K562 (cell line): ENCODE data around the gene POLD4. TPM values are rescaled to one million over a fixed set of nuclear protein-coding genes. Genes with fewer than 3 reads are reported as not detected.

Experiments used
- ARID2 ChIP-seq: fragments of 450-650 bp; IDR thresholded peaks from 2 replicates; pipeline ENCODE4 v1.6.1; 2017; ENCODE audit warnings: antibody characterized with exemption, mild to moderate bottlenecking
- ARID4B ChIP-seq: sonication (generic); formaldehyde crosslinking; IDR thresholded peaks from 2 replicates; pipeline ENCODE4 v1.8.0; 2022; ENCODE audit warnings: mild to moderate bottlenecking, missing genetic modification reagents
- BRD9 ChIP-seq: fragments of 450-650 bp; IDR thresholded peaks from 2 replicates; pipeline ENCODE4 v1.6.1; 2018; ENCODE audit warnings: low read depth; ENCODE audit not compliant: partially characterized antibody
- CHCHD3 ChIP-seq: fragments of 250-450 bp; sonication (Bioruptor Pico); IDR thresholded peaks from 2 replicates; pipeline ENCODE4 v2.1.2; 2022; ENCODE audit warnings: mild to moderate bottlenecking
- ELF2 ChIP-seq: fragments of 250-450 bp; sonication (Bioruptor Pico); IDR thresholded peaks from 2 replicates; pipeline ENCODE4 v1.5.0; 2021; ENCODE audit warnings: mild to moderate bottlenecking
- GATA2 ChIP-seq: sonication (generic); formaldehyde crosslinking; IDR thresholded peaks from 2 replicates; pipeline ENCODE4 v1.4.0; 2020; ENCODE audit warnings: mild to moderate bottlenecking, missing genetic modification reagents
- GTF2E2 ChIP-seq: fragments of 200-800 bp; sonication (Bioruptor generic); IDR thresholded peaks from 2 replicates; pipeline ENCODE4 v1.6.1; 2016; ENCODE audit warnings: missing genetic modification characterization, missing compliant biosample characterization
- JUND ChIP-seq, 2 experiments: IDR thresholded peaks; 2 replicates in 1 of 2; 3 replicates in 1 of 2; pipeline ENCODE4 v1.6.1; 2011; ENCODE audit warnings: borderline replicate concordance in 2 of 2, low read depth in 2 of 2, low read length in 2 of 2, improper control_type of control experiment in 1 of 2, missing biosample characterization in 1 of 2, missing genetic modification characterization in 1 of 2, missing genetic modification reagents in 1 of 2
- KLF6 ChIP-seq: fragments of 250-450 bp; sonication (Bioruptor Pico); IDR thresholded peaks from 2 replicates; pipeline ENCODE4 v1.4.0; 2020; ENCODE audit warnings: mild to moderate bottlenecking, moderate library complexity, borderline replicate concordance
- MITF ChIP-seq: IDR thresholded peaks from 2 replicates; pipeline ENCODE4 v1.6.1; 2014; ENCODE audit warnings: antibody characterized with exemption
- NCOR1 ChIP-seq: fragments of 450-650 bp; IDR thresholded peaks from 2 replicates; pipeline ENCODE4 v1.6.1; 2016; ENCODE audit warnings: mild to moderate bottlenecking, moderate library complexity
- NEUROD1 ChIP-seq: fragments of 150-350 bp; IDR thresholded peaks from 2 replicates; pipeline ENCODE4 v1.6.1; 2014; ENCODE audit warnings: borderline replicate concordance, low read length, low read depth; ENCODE audit not compliant: partially characterized antibody
- SLC30A9 ChIP-seq: fragments of 250-450 bp; sonication (Bioruptor Pico); IDR thresholded peaks from 2 replicates; pipeline ENCODE4 v1.8.0; 2022; ENCODE audit warnings: mild to moderate bottlenecking, moderate library complexity
- SMAD3 ChIP-seq: fragments of 450-650 bp; formaldehyde crosslinking; conservative IDR thresholded peaks from 2 replicates; pipeline ENCODE4 v1.4.0; 2020; ENCODE audit warnings: mild to moderate bottlenecking
- SMARCC2 ChIP-seq: fragments of 450-650 bp; IDR thresholded peaks from 2 replicates; pipeline ENCODE4 v1.6.1; 2017; ENCODE audit warnings: antibody characterized with exemption, moderate library complexity, mild to moderate bottlenecking, low read depth
- SREBF2 ChIP-seq: sonication (generic); formaldehyde crosslinking; IDR thresholded peaks from 2 replicates; pipeline ENCODE4 v1.4.0; 2020; ENCODE audit warnings: mild to moderate bottlenecking, missing genetic modification reagents
- TAF15 ChIP-seq: fragments of 200-400 bp; formaldehyde crosslinking; IDR thresholded peaks from 2 replicates; pipeline ENCODE4 v1.6.1; 2017; ENCODE audit warnings: mild to moderate bottlenecking, low read depth, low read length, moderate library complexity
- TRIM28 ChIP-seq: fragments of 450-650 bp; IDR thresholded peaks from 2 replicates; pipeline ENCODE4 v1.6.1; 2017
- USF2 ChIP-seq: sonication (generic); formaldehyde crosslinking; IDR thresholded peaks from 2 replicates; pipeline ENCODE4 v1.5.0; 2020; ENCODE audit warnings: missing genetic modification reagents
- WHSC1 ChIP-seq: IDR thresholded peaks from one replicate; pipeline ENCODE4 v1.6.1; 2012; ENCODE audit warnings: low read length, control low read depth, inconsistent platforms
- ZKSCAN8 ChIP-seq: fragments of 200-800 bp; sonication (Bioruptor generic); IDR thresholded peaks from 2 replicates; pipeline ENCODE4 v1.6.1; 2016; ENCODE audit warnings: missing genetic modification characterization, missing compliant biosample characterization
- ZNF717 ChIP-seq: fragments of 250-450 bp; sonication (Bioruptor Pico); IDR thresholded peaks from 2 replicates; pipeline ENCODE4 v1.5.0; 2021
- ZNF785 ChIP-seq: fragments of 250-450 bp; sonication (Bioruptor Pico); IDR thresholded peaks from 2 replicates; pipeline ENCODE4 v1.4.0; 2020; ENCODE audit warnings: mild to moderate bottlenecking
- polyA plus RNA-seq, 8 experiments: library from polyadenylated mRNA; depleted of rRNA in 4 of 8; stranded (reverse) in 5 of 8; unstranded in 3 of 8; fragments of >200 nt; fragmentation: Nextera tagmentation in 2 of 8; fragmentation: Illumina TruSeq in 1 of 8; extraction: Ambion mirVana in 2 of 8; extraction: Trizol in 1 of 8; gene quantifications; 2 replicates each; pipeline versions ENCODE4 v1.2.1 to v1.2.3, GENCODE V29; 2011 to 2014; ENCODE audit warnings: inconsistent platforms in 1 of 8, missing spikeins in 1 of 8
- total RNA-seq, 7 experiments: library from RNA; depleted of rRNA in 6 of 7; stranded (reverse); fragments of >200 nt in 6 of 7; fragmentation: Illumina TruSeq in 2 of 7; extraction: Trizol in 2 of 7; gene quantifications; 2 replicates each; pipeline versions ENCODE4 v1.2.1 to v1.2.3, GENCODE V29; 2011 to 2021; ENCODE audit warnings: low replicate concordance in 1 of 7

Gene POLD4
- total and polyA plus RNA-seq, 9 of the 15 experiments (the other 6 are each of a cell fraction or from before 2014, with no cell fraction given) = 5.8 to 64.5 (median 18.3) TPM

GRCh38 chr11:67347964-67348749 is 5.2 kb downstream of the POLD4 start (continued):
- TF ChIP-seq ARID4B (CRISPR knock-in tag) = no peak
- peak; percentile 86; the same call in 1 of the 2 replicates for TF ChIP-seq KLF6 (CRISPR knock-in tag)
- TF ChIP-seq GTF2E2 (tag) = no peak
- TF ChIP-seq BRD9 = no peak
- no peak for TF ChIP-seq CHCHD3 (CRISPR knock-in tag)
- 0 out of 2 replicates have a peak, but pooled peaks have one; percentile 39 for TF ChIP-seq ZKSCAN8 (CRISPR knock-in tag)
- peak; percentile 86 for TF ChIP-seq GATA2 (CRISPR knock-in tag)
- TF ChIP-seq SLC30A9 (CRISPR knock-in tag) = no peak
- TF ChIP-seq MITF = no peak
- TF ChIP-seq NCOR1 = peak; percentile 96
- TF ChIP-seq TRIM28 = no peak
- TF ChIP-seq WHSC1 = no peak
- TF ChIP-seq SREBF2 (CRISPR knock-in tag) = no peak
- TF ChIP-seq JUND (IDR thresholded peaks at IDR 0.05; ENCODE audit: borderline replicate concordance, low read depth, low read length) = peak; percentile 67; the same call in 1 of the 2 replicates
- peak; percentile 47; the same call in 1 of the 3 replicates for TF ChIP-seq JUND (tag; IDR thresholded peaks at IDR 0.05; ENCODE audit: borderline replicate concordance, low read depth, low read length)
- TF ChIP-seq SMAD3 = peak; percentile 69; the same call in 1 of the 2 replicates
- TF ChIP-seq ZNF717 (CRISPR knock-in tag) = no peak
- TF ChIP-seq ELF2 (CRISPR knock-in tag) = peak; percentile 65; the same call in 1 of the 2 replicates
- TF ChIP-seq ZNF785 (CRISPR knock-in tag) = no peak
- TF ChIP-seq TAF15 = no peak
- TF ChIP-seq NEUROD1 = no peak
- no peak for TF ChIP-seq USF2
- no peak for TF ChIP-seq ARID2
- TF ChIP-seq SMARCC2 = peak; percentile 73; the same call in 1 of the 2 replicates
